Skeletal muscle tissue (tissue), 4 donors: ENCODE data around the gene KCNA3. TPM values are rescaled to one million over a fixed set of nuclear protein-coding genes. Genes with fewer than 3 reads are reported as not detected.

Experiments
- H3K27ac ChIP-seq: one replicate; pipeline ENCODE4 v1.7.0; 2013; ENCODE audit warnings: mild to moderate bottlenecking, low read depth, low read length, inconsistent platforms
- H3K27me3 ChIP-seq, 3 donors: one replicate each; pipeline ENCODE4 v1.7.0; 2013; ENCODE audit warnings: low read length in 3 of 3; ENCODE audit not compliant: control insufficient read depth in 3 of 3, insufficient read depth in 3 of 3
- H3K36me3 ChIP-seq, 3 donors: one replicate each; pipeline ENCODE4 v1.7.0; 2013; ENCODE audit warnings: low read length in 3 of 3; ENCODE audit not compliant: control insufficient read depth in 3 of 3, insufficient read depth in 3 of 3
- H3K4me1 ChIP-seq, 3 donors: one replicate each; pipeline ENCODE4 v1.7.0; 2013; ENCODE audit warnings: low read length in 3 of 3, mild to moderate bottlenecking in 3 of 3; ENCODE audit not compliant: control insufficient read depth in 3 of 3, insufficient read depth in 3 of 3
- H3K4me3 ChIP-seq, 3 donors: one replicate each; pipeline ENCODE4 v1.7.0; 2013; ENCODE audit warnings: low read length in 3 of 3
- H3K9ac ChIP-seq, 3 donors: one replicate each; pipeline ENCODE4 v1.7.0; 2013; ENCODE audit warnings: low read length in 3 of 3, mild to moderate bottlenecking in 3 of 3, moderate library complexity in 2 of 3, low read depth in 1 of 3
- H3K9me3 ChIP-seq, 3 donors: one replicate each; pipeline ENCODE4 v1.7.0; 2013; ENCODE audit warnings: low read length in 3 of 3; ENCODE audit not compliant: control insufficient read depth in 3 of 3
- total RNA-seq: library from RNA; depleted of rRNA; stranded (reverse); fragments of >200 nt; gene quantifications from one replicate; pipeline ENCODE4 v1.2.3, GENCODE V29; 2014
- donor health status: Osteomylitis.

Gene KCNA3
- total RNA-seq, 1 donor from 2014 or later: 0.52 TPM

- Histone ChIP-seq H3K4me1 (no peaks in the 10 kb centered on the region), H3K27me3 (peaks cover 4 to 6% (median 4%) of the 10 kb centered on the region in 3 donors), H3K4me3 (no peak overlapping the region), H3K36me3 (no peaks in the 10 kb centered on the region), H3K9ac (no peak overlapping the region), H3K9me3 (no peaks in the 10 kb centered on the region), H3K27ac (no peak overlapping the region)
Observed at GRCh38 chr1:110684491-110684890, 9.8 kb upstream of the KCNA3 start.

GRCh38 chr1:110682898-110683297, 8.2 kb upstream of the KCNA3 start:
- no peaks in the 10 kb centered on the region for H3K36me3 ChIP-seq
- no peaks in the 10 kb centered on the region for H3K4me1 ChIP-seq
- H3K27me3 ChIP-seq: peaks cover 4 to 6% (median 4%) of the 10 kb centered on the region in 3 donors
- no peak overlapping the region for H3K27ac ChIP-seq
- no peak overlapping the region for H3K4me3 ChIP-seq
- H3K9ac ChIP-seq: no peak overlapping the region
- H3K9me3 ChIP-seq: no peaks in the 10 kb centered on the region

- H3K27me3 ChIP-seq: peaks cover 12 to 20% (median 14%) of the 10 kb centered on the region in 3 donors
- H3K27ac ChIP-seq: no peak overlapping the region
- H3K9ac ChIP-seq: no peak overlapping the region
- no peaks in the 10 kb centered on the region for H3K9me3 ChIP-seq
- H3K36me3 ChIP-seq: no peaks in the 10 kb centered on the region
- no peaks in the 10 kb centered on the region for H3K4me1 ChIP-seq
- no peak overlapping the region for H3K4me3 ChIP-seq
Observed at GRCh38 chr1:110680036-110680735, 5.4 kb upstream of the KCNA3 start.

- Histone ChIP-seq H3K27me3 (peaks cover 33 to 45% (median 40%) of the 10 kb centered on the region in 3 donors), H3K27ac (no peak overlapping the region), H3K9ac (no peak overlapping the region), H3K4me3 (no peak overlapping the region), H3K36me3 (no peaks in the 10 kb centered on the region), H3K4me1 (peaks cover 0 to 6% (median 0%) of the 10 kb centered on the region in 3 donors), H3K9me3 (peaks cover 0 to 3% (median 1%) of the 10 kb centered on the region in 3 donors)
Observed at GRCh38 chr1:110677526-110677925, 2.8 kb upstream of the KCNA3 start.

- Histone ChIP-seq H3K9ac (no peak overlapping the region), H3K4me3 (no peak overlapping the region), H3K4me1 (peaks cover 0 to 6% (median 0%) of the 10 kb centered on the region in 3 donors), H3K27ac (no peak overlapping the region), H3K9me3 (peaks cover 0 to 3% (median 1%) of the 10 kb centered on the region in 3 donors), H3K36me3 (no peaks in the 10 kb centered on the region), H3K27me3 (peaks cover 38 to 46% (median 44%) of the 10 kb centered on the region in 3 donors)
Observed at GRCh38 chr1:110676970-110677369, 2.2 kb upstream of the KCNA3 start.

GRCh38 chr1:110675060-110675791, 486 bp upstream of the KCNA3 start:
- H3K27me3 ChIP-seq: peaks cover 45 to 48% (median 46%) of the 10 kb centered on the region in 3 donors
- H3K4me3 ChIP-seq: peak overlapping the region in 2 of 3 donors; percentile 56
- peaks cover 0 to 3% (median 1%) of the 10 kb centered on the region in 3 donors for H3K9me3 ChIP-seq
- no peaks in the 10 kb centered on the region for H3K36me3 ChIP-seq
- H3K27ac ChIP-seq: no peak overlapping the region
- peaks cover 0 to 6% (median 0%) of the 10 kb centered on the region in 3 donors for H3K4me1 ChIP-seq
- no peak overlapping the region for H3K9ac ChIP-seq

- H3K4me3 ChIP-seq: peak overlapping the region; percentile 2 to 56 (median 56)
- peaks cover 0 to 3% (median 1%) of the 10 kb centered on the region in 3 donors for H3K9me3 ChIP-seq
- no peak overlapping the region for H3K9ac ChIP-seq
- H3K36me3 ChIP-seq: no peaks in the 10 kb centered on the region
- peaks cover 45 to 48% (median 46%) of the 10 kb centered on the region in 3 donors for H3K27me3 ChIP-seq
- H3K27ac ChIP-seq: no peak overlapping the region
- H3K4me1 ChIP-seq: peaks cover 0 to 6% (median 0%) of the 10 kb centered on the region in 3 donors
Observed at GRCh38 chr1:110673805-110674336, 869 bp downstream of the KCNA3 start.

- Histone ChIP-seq H3K9ac (no peak overlapping the region), H3K4me1 (peaks cover 0 to 6% (median 0%) of the 10 kb centered on the region in 3 donors), H3K9me3 (peaks cover 0 to 3% (median 1%) of the 10 kb centered on the region in 3 donors), H3K27me3 (peaks cover 46 to 49% (median 48%) of the 10 kb centered on the region in 3 donors), H3K27ac (no peak overlapping the region), H3K4me3 (peak overlapping the region in 2 of 3 donors; percentile 2 to 56), H3K36me3 (no peaks in the 10 kb centered on the region)
Observed at GRCh38 chr1:110673197-110673701, 1.5 kb downstream of the KCNA3 start.

- H3K9ac ChIP-seq: no peak overlapping the region
- H3K4me3 ChIP-seq: no peak overlapping the region
- peaks cover 0 to 3% (median 1%) of the 10 kb centered on the region in 3 donors for H3K9me3 ChIP-seq
- H3K27me3 ChIP-seq: peaks cover 46 to 49% (median 48%) of the 10 kb centered on the region in 3 donors
- no peak overlapping the region for H3K27ac ChIP-seq
- no peaks in the 10 kb centered on the region for H3K36me3 ChIP-seq
- H3K4me1 ChIP-seq: peaks cover 0 to 6% (median 0%) of the 10 kb centered on the region in 3 donors
Observed at GRCh38 chr1:110672753-110673108, 2.0 kb downstream of the KCNA3 start.
